GM12892 (cell line): ENCODE data around the gene GLS2.

Source experiments
- POLR2A ChIP-seq: IDR thresholded peaks from 2 replicates; pipeline ENCODE4 v1.6.1; 2011; ENCODE audit warnings: low read depth, low read length, control low read depth
- TAF1 ChIP-seq: IDR thresholded peaks from 2 replicates; pipeline ENCODE4 v1.6.1; 2011; ENCODE audit warnings: low read depth, mild to moderate bottlenecking, control low read depth, low read length, borderline replicate concordance

DNA sequence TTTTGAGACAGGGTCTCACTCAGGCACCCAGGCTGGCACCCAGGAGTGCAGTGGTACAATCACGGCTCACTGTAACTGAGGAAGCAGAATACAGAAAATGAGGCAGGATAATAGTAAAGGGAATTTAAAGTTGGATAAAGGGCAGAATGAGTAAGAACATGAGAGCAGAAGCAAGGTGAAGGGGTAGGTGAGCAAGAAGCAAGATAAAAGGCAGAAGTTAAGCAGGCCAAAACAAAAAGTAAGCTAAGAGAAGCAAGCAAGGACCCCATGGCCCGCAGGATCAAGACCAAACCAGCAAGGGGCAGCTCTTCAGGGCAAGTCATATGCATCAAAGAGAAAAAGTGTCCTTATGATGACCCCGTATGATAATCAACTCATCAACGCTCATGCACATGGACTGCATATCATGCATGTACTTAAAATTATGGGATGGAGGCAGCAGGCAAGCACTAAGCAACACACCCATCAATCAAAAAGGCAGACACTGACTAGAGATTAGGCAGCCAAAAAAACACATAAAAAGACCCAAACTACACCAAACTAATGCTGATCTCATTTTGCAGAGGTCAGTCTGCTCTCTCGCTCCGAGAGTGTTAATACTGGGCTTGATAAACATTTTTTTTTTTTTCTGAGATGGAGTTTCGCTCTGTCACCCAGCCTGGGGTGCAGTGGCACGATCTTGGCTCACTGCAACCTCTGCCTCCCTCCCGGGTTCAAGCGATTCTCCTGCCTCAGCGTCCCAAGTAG is 50.4 kb downstream of the GLS2 start:
- TF ChIP-seq POLR2A (no peak), TAF1 (no peak)
